C4-2B (cell line): ENCODE results near the gene POU5F1.

Experiments
- CTCF ChIP-seq: fragments of 450-650 bp; conservative IDR thresholded peaks from 2 replicates; pipeline ENCODE4 v1.5.1; 2017; ENCODE audit warnings: mild to moderate bottlenecking
- ZFX ChIP-seq: fragments of 450-650 bp; IDR thresholded peaks from 2 replicates; pipeline ENCODE4 v1.6.1; 2017

GRCh38 chr6:31169123-31169857, 1.2 kb downstream of the POU5F1 start:
- no peak for TF ChIP-seq CTCF
- TF ChIP-seq ZFX, result no peak
